A673 (cell line): Measurements from ENCODE around the gene TJAP1. TPM values are rescaled to one million over a fixed set of nuclear protein-coding genes. Genes with fewer than 3 reads are reported as not detected.

Experiments
- BruUV-seq: library from RNA; stranded (reverse); fragments of 400-500 nt; replicated peaks from 2 replicates; lab custom pipeline; 2021; lab: Mats Ljungman, UMichigan
- CTCF ChIA-PET: fragments of 300-600 bp; sonication (Branson Sonifier 250); formaldehyde crosslinking; loops from one replicate; lab custom pipeline; 2022; ENCODE audit warnings: antibody characterized with exemption; lab: Charles Lee
- POLR2A ChIA-PET: fragments of 300-600 bp; sonication (Branson Sonifier 250); formaldehyde crosslinking; loops from one replicate; lab custom pipeline; 2022; ENCODE audit warnings: antibody characterized with exemption; ENCODE audit not compliant: low non-redundant PET; lab: Charles Lee
- DNase-seq: peaks from one replicate; pipeline ENCODE4 v3.0.0-alpha.2; 2015; ENCODE audit warnings: low spot score
- H3K27ac ChIP-seq: fragments of 200-600 bp; sonication (generic); 2 replicates; pipeline ENCODE4 v1.5.1; 2016; ENCODE audit warnings: mixed run types, low read depth, mild to moderate bottlenecking, mixed read lengths, antibody characterized with exemption, low read length; ENCODE audit not compliant: poor library complexity, severe bottlenecking
- H3K27me3 ChIP-seq: fragments of 200-600 bp; sonication (generic); replicated peaks from 2 replicates; pipeline ENCODE4 v1.6.1; 2017; ENCODE audit warnings: mixed run types, low read depth, mild to moderate bottlenecking, mixed read lengths, antibody characterized with exemption, low read length; ENCODE audit not compliant: insufficient read depth, poor library complexity
- H3K36me3 ChIP-seq: fragments of 200-600 bp; sonication (generic); 2 replicates; pipeline ENCODE4 v1.6.1; 2016; ENCODE audit warnings: mixed run types, mild to moderate bottlenecking, mixed read lengths, antibody characterized with exemption, low read length; ENCODE audit not compliant: insufficient read depth, poor library complexity, severe bottlenecking
- H3K4me1 ChIP-seq: fragments of 200-600 bp; sonication (generic); 2 replicates; pipeline ENCODE4 v1.6.1; 2017; ENCODE audit warnings: mixed run types, mild to moderate bottlenecking, mixed read lengths, antibody characterized with exemption, low read length; ENCODE audit not compliant: insufficient read depth, poor library complexity, severe bottlenecking
- H3K4me3 ChIP-seq: fragments of 200-600 bp; sonication (generic); 2 replicates; pipeline ENCODE4 v1.5.1; 2016; ENCODE audit warnings: low read depth, mixed run types, mild to moderate bottlenecking, mixed read lengths, low read length; ENCODE audit not compliant: poor library complexity, severe bottlenecking
- H3K9me3 ChIP-seq: fragments of 200-600 bp; sonication (generic); 2 replicates; pipeline ENCODE4 v1.6.1; 2016; ENCODE audit warnings: mixed run types, low read depth, mild to moderate bottlenecking, mixed read lengths, antibody characterized with exemption, low read length; ENCODE audit not compliant: poor library complexity, severe bottlenecking
- CTCF ChIP-seq: fragments of 300-800, 200-600 bp; sonication (generic); conservative IDR thresholded peaks from 2 replicates; pipeline ENCODE4 v1.5.1; 2017; ENCODE audit warnings: low read depth, mild to moderate bottlenecking, antibody characterized with exemption, low read length, moderate library complexity, mixed read lengths
- EZH2 ChIP-seq: fragments of 200-600 bp; sonication (generic); IDR thresholded peaks from 2 replicates; pipeline ENCODE4 v1.6.1; 2017; ENCODE audit warnings: borderline replicate concordance, low read depth, mild to moderate bottlenecking, mixed read lengths, antibody characterized with exemption, low read length; ENCODE audit not compliant: poor library complexity, severe bottlenecking
- intact Hi-C: fragments of 100-400 bp; cut with micrococcal nuclease; formaldehyde crosslinking; loops from one replicate; pipeline ENCODE4 v1.10.0; 2022; ENCODE audit not compliant: unreplicated experiment
- total RNA-seq: library from RNA; stranded (reverse); gene quantifications from 2 replicates; pipeline ENCODE4 v1.2.3, GENCODE V29; 2021

TJAP1 gene
- total RNA-seq, 1 experiment from 2014 or later, result 46.0 TPM

GRCh38 chr6:43493230-43493629, 15.9 kb downstream of the TJAP1 start:
- Histone ChIP-seq H3K4me1 (peaks cover 48% of the 10 kb centered on the region), H3K9me3 (no peaks in the 10 kb centered on the region), H3K36me3 (peaks cover 2% of the 10 kb centered on the region), H3K4me3 (no peak overlapping the region), H3K27ac (peak overlapping the region; percentile 56), H3K27me3 (no peaks in the 10 kb centered on the region)
- CTCF ChIA-PET, result interaction anchor here (0.6 to 1.6 kb wide), 2 partner anchors 15 to 17 kb away, joined by 3 to 5 read pairs; partner anchors contain the start of gene LRRC73
- no TSS peak for BruUV-seq
- TF ChIP-seq CTCF (no peak), EZH2 (no peak)
- DNase-seq, result no peak
- POLR2A ChIA-PET, result no interaction called here
- intact Hi-C loops, result no loop called here

- Histone ChIP-seq H3K27me3 (no peaks in the 10 kb centered on the region), H3K4me1 (peaks cover 44% of the 10 kb centered on the region), H3K4me3 (no peak overlapping the region), H3K36me3 (peaks cover 6% of the 10 kb centered on the region), H3K27ac (no peak overlapping the region), H3K9me3 (no peaks in the 10 kb centered on the region)
- DNase-seq, result no peak
- ChIA-PET POLR2A (no interaction called here), CTCF (no interaction called here)
- TF ChIP-seq EZH2 (no peak), CTCF (no peak)
- no TSS peak for BruUV-seq
- intact Hi-C loops, result no loop called here
Observed at GRCh38 chr6:43493833-43494232, 16.5 kb downstream of the TJAP1 start.

GRCh38 chr6:43494321-43494720, 17.0 kb downstream of the TJAP1 start:
- no peak overlapping the region for H3K27ac ChIP-seq
- no peak overlapping the region for H3K4me3 ChIP-seq
- ChIA-PET CTCF (no interaction called here), POLR2A (no interaction called here)
- H3K27me3 ChIP-seq, result no peaks in the 10 kb centered on the region
- H3K36me3 ChIP-seq, result peaks cover 11% of the 10 kb centered on the region
- TF ChIP-seq EZH2 (no peak), CTCF (no peak)
- peaks cover 39% of the 10 kb centered on the region for H3K4me1 ChIP-seq
- no peak for DNase-seq
- no peaks in the 10 kb centered on the region for H3K9me3 ChIP-seq
- no TSS peak for BruUV-seq
- intact Hi-C loops, result no loop called here
